Activated naive CD4-positive, alpha-beta T cell (primary cell): ENCODE data around the gene ATP1B2.
"Not testable (repeated sequence)": the region's sequence is repeated elsewhere in the genome, so short reads cannot be mapped to it uniquely, and the experiment has no call there.

Source experiments
- DNase-seq, 4 experiments: peaks; one replicate each; lab custom pipeline; 2025; lab: John Stamatoyannopoulos, UW

Gene ATP1B2

GRCh38 chr17:7634384-7634783, 16.3 kb upstream of the ATP1B2 start:
- DNase-seq = no peak

GRCh38 chr17:7636163-7636562, 14.6 kb upstream of the ATP1B2 start:
- no peak for DNase-seq

- DNase-seq = no peak
Observed at GRCh38 chr17:7640783-7641182, 9.9 kb upstream of the ATP1B2 start.

- not testable (repeated sequence) for DNase-seq
Observed at GRCh38 chr17:7641635-7642034, 9.1 kb upstream of the ATP1B2 start.

GRCh38 chr17:7644775-7645174, 6.0 kb upstream of the ATP1B2 start:
- no peak for DNase-seq

- no peak for DNase-seq
Observed at GRCh38 chr17:7646457-7646856, 4.3 kb upstream of the ATP1B2 start.

GRCh38 chr17:7647018-7647417, 3.7 kb upstream of the ATP1B2 start:
- no peak for DNase-seq

- no peak for DNase-seq
Observed at GRCh38 chr17:7651097-7651664, 455 bp downstream of the ATP1B2 start.

- no peak for DNase-seq
Observed at GRCh38 chr17:7651665-7652387, 1.1 kb downstream of the ATP1B2 start.

- no peak for DNase-seq
Observed at GRCh38 chr17:7652388-7653356, 1.9 kb downstream of the ATP1B2 start.

- DNase-seq = no peak
Observed at GRCh38 chr17:7654832-7655540, 4.3 kb downstream of the ATP1B2 start.

- DNase-seq = no peak
Observed at GRCh38 chr17:7655541-7655840, 4.8 kb downstream of the ATP1B2 start.

GRCh38 chr17:7656958-7657609, 6.4 kb downstream of the ATP1B2 start:
- DNase-seq = no peak

GRCh38 chr17:7667656-7668406, 17.1 kb downstream of the ATP1B2 start:
- DNase-seq = no peak

GRCh38 chr17:7668482-7668881, 17.8 kb downstream of the ATP1B2 start:
- DNase-seq = no peak

GRCh38 chr17:7673239-7673638, 22.5 kb downstream of the ATP1B2 start:
- no peak for DNase-seq

GRCh38 chr17:7674934-7675333, 24.2 kb downstream of the ATP1B2 start:
- no peak for DNase-seq

GRCh38 chr17:7676533-7676932, 25.8 kb downstream of the ATP1B2 start:
- no peak for DNase-seq

- DNase-seq = no peak
Observed at GRCh38 chr17:7677388-7678067, 26.8 kb downstream of the ATP1B2 start.

- no peak for DNase-seq
Observed at GRCh38 chr17:7684851-7685532, 34.3 kb downstream of the ATP1B2 start.
